OCI-LY3 (cell line): ENCODE data around the gene RHOD.

Experiments used
- H2AFZ ChIP-seq: fragments of 200-600, 300-600 bp; shearing (Covaris generic); 2 replicates; pipeline ENCODE4 v1.6.0; 2014; ENCODE audit warnings: antibody characterized with exemption, low read depth, low read length
- H3K27ac ChIP-seq: fragments of 200-600, 300-600 bp; sonication (generic); 2 replicates; pipeline ENCODE4 v1.5.1; 2014; ENCODE audit warnings: mild to moderate bottlenecking, low read length, moderate library complexity, mixed read lengths
- H3K27me3 ChIP-seq: fragments of 200-600, 300-600 bp; sonication (generic); 2 replicates; pipeline ENCODE4 v1.6.1; 2014; ENCODE audit warnings: low read depth, low read length, mixed read lengths
- H3K36me3 ChIP-seq: fragments of 200-600, 300-600 bp; sonication (generic); replicated peaks from 2 replicates; pipeline ENCODE3; 2014; ENCODE audit warnings: low read depth, low read length, mixed read lengths
- H3K4me1 ChIP-seq: fragments of 300-600, 200-600 bp; sonication (generic); 2 replicates; pipeline ENCODE4 v1.6.1; 2014; ENCODE audit warnings: low read length, mixed read lengths
- H3K4me2 ChIP-seq: fragments of 200-600, 300-600 bp; sonication (generic); 2 replicates; pipeline ENCODE4 v1.6.1; 2014; ENCODE audit warnings: low read length, mixed read lengths
- H3K4me3 ChIP-seq: fragments of 300-600, 200-600 bp; sonication (generic); 2 replicates; pipeline ENCODE4 v1.5.1; 2014; ENCODE audit warnings: antibody characterized with exemption, mild to moderate bottlenecking, low read length, moderate library complexity
- H3K79me2 ChIP-seq: fragments of 300-600, 200-600 bp; shearing (Covaris generic); 2 replicates; pipeline ENCODE4 v1.6.1; 2014; ENCODE audit warnings: mild to moderate bottlenecking, low read length, mixed read lengths
- H3K9ac ChIP-seq: fragments of 300-600, 200-600 bp; shearing (Covaris generic); 2 replicates; pipeline ENCODE4 v1.6.0; 2014; ENCODE audit warnings: mild to moderate bottlenecking, low read length, moderate library complexity
- H3K9me3 ChIP-seq: fragments of 200-600, 300-600 bp; shearing (Covaris generic); 2 replicates; pipeline ENCODE4 v1.6.1; 2014; ENCODE audit warnings: low read length, mixed read lengths; ENCODE audit not compliant: insufficient read depth
- H4K20me1 ChIP-seq: fragments of 200-600, 300-600 bp; sonication (generic); 2 replicates; pipeline ENCODE4 v1.6.1; 2016; ENCODE audit warnings: low read length, mixed read lengths; ENCODE audit not compliant: insufficient read depth
- EZH2phosphoT487 ChIP-seq: fragments of 200-600 bp; shearing (Covaris generic); IDR thresholded peaks from 2 replicates; pipeline ENCODE4 v1.6.1; 2018; ENCODE audit warnings: antibody characterized with exemption, mixed run types, low read depth
- TF ChIP-seq, protein P1 (sequence below): fragments of 200-600, 300-600 bp; sonication (generic); IDR thresholded peaks from 2 replicates; pipeline ENCODE4 v1.5.1; 2014; ENCODE audit warnings: antibody characterized with exemption, low read length, low read depth

The RHOD gene

DNA sequence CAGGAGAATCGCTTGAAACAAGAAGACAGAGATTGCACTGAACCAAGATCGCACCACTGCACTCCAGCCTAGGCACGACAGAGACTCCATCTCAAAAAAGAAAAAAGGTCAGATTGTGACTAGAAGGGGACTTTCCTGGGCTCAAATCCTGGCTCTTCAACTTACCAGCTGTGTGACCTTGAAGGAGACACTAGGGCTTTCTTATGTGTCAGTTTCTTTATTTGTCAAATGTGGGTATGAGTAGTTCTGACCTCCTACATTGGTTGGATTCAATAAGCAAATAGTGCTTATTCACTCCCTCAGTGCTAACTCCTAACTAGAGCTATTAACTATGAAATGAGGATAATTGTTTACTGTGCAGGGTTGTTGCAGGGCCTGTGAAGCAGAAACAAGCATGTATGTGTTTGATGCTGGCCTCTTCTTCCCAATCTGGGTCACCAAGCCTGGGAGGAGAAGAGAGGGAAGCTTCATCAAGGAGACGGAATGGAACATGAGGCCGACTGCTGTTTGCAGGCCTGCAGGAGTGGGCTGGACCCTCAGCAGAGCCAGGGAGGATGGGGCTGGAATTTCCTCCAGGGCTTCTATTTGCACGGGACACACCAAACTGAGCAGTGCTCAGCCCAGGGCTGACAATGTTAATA, 22.5 kb downstream of the RHOD start:
- H3K27me3 ChIP-seq = no peaks in the 10 kb centered on the region
- peaks cover 4% of the 10 kb centered on the region; the same call in 1 of the 2 replicates for H3K79me2 ChIP-seq
- no peaks in the 10 kb centered on the region for H3K36me3 ChIP-seq
- no peaks in the 10 kb centered on the region for H4K20me1 ChIP-seq
- no peaks in the 10 kb centered on the region for H3K9me3 ChIP-seq
- H3K9ac ChIP-seq = no peak overlapping the region
- H2AFZ ChIP-seq = no peak overlapping the region
- no peak overlapping the region for H3K27ac ChIP-seq
- TF ChIP-seq EZH2phosphoT487 = no peak
- TF ChIP-seq, protein P1, sequence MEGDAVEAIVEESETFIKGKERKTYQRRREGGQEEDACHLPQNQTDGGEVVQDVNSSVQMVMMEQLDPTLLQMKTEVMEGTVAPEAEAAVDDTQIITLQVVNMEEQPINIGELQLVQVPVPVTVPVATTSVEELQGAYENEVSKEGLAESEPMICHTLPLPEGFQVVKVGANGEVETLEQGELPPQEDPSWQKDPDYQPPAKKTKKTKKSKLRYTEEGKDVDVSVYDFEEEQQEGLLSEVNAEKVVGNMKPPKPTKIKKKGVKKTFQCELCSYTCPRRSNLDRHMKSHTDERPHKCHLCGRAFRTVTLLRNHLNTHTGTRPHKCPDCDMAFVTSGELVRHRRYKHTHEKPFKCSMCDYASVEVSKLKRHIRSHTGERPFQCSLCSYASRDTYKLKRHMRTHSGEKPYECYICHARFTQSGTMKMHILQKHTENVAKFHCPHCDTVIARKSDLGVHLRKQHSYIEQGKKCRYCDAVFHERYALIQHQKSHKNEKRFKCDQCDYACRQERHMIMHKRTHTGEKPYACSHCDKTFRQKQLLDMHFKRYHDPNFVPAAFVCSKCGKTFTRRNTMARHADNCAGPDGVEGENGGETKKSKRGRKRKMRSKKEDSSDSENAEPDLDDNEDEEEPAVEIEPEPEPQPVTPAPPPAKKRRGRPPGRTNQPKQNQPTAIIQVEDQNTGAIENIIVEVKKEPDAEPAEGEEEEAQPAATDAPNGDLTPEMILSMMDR = no peak
- peaks cover 41% of the 10 kb centered on the region for H3K4me1 ChIP-seq
- H3K4me2 ChIP-seq = peak overlapping the region; percentile 32
- no peak overlapping the region for H3K4me3 ChIP-seq

DNA sequence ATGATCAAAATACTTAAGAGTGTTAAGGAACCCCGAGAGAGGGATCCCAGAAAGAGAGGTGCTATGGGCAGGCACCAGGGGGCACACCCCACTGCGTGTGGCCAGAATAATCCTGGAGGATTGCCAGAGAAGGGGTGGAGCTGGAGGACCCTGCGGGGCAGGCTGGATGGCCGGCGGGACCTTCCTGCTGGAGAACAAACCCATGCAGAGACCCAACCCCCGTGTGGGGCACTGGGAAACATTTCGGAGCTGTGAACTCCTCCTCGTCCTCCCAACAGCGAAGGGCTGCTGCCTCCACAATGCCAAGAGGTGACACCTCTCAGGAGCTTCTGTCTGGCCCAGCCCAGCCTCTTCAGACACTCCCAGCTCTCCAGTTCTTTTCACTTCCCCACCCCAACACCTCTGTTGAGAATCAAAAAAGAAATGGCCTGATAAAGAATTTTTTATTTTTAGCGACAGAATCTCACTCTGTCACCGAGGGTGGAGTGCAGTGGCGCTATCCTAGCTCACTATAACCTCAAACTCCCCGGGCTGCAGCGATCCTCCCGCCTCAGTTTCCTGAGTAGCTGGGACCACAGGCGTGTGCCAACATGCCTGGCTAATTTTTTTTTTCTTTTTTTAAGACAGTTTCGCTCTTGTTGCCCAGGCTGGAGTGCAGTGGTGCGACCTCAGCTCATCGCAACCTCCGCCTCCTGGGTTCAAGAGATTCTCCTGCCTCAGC, 25.6 kb downstream of the RHOD start:
- Histone ChIP-seq H3K27me3 (no peaks in the 10 kb centered on the region), H3K36me3 (no peaks in the 10 kb centered on the region), H3K4me1 (peaks cover 23% of the 10 kb centered on the region), H3K27ac (no peak overlapping the region), H4K20me1 (no peaks in the 10 kb centered on the region), H3K9me3 (no peaks in the 10 kb centered on the region), H3K4me2 (peak overlapping the region; percentile 95), H3K9ac (peak overlapping the region; percentile 47), H3K79me2 (peaks cover 4% of the 10 kb centered on the region; the same call in 1 of the 2 replicates), H3K4me3 (peak overlapping the region; percentile 73), H2AFZ (peak overlapping the region; percentile 72)
- no peak for TF ChIP-seq EZH2phosphoT487
- TF ChIP-seq, protein P1 = peak; percentile 29; the same call in 1 of the 2 replicates

- Histone ChIP-seq H4K20me1 (no peaks in the 10 kb centered on the region), H3K4me2 (no peak overlapping the region), H3K79me2 (peaks cover 4% of the 10 kb centered on the region; the same call in 1 of the 2 replicates), H3K27me3 (no peaks in the 10 kb centered on the region), H3K4me3 (no peak overlapping the region), H3K4me1 (peaks cover 17% of the 10 kb centered on the region), H3K36me3 (no peaks in the 10 kb centered on the region), H3K27ac (no peak overlapping the region), H2AFZ (no peak overlapping the region), H3K9ac (no peak overlapping the region), H3K9me3 (no peaks in the 10 kb centered on the region)
- TF ChIP-seq, protein P1 = no peak
- no peak for TF ChIP-seq EZH2phosphoT487
Observed at GRCh38 chr11:67083786-67084366, 27.2 kb downstream of the RHOD start.

DNA sequence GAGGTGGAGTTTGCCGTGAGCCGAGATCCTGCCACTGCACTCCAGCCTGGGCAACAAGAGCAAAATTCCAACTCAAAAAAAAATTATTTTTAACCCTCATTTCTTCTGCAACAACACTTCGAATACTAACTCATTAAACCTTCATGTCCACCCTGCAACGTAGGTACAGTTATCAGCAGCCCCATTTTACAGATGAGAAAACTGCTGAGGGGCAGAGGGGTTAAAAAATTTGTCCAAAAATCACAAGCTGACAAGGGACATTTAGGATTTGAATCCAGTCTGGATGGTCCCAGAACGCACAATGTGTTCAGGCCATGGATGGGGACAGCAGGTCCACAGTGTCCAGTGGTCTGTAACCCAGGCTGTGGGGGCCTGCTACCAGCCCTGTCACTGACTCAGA, 29.0 kb downstream of the RHOD start:
- Histone ChIP-seq H3K27ac (no peak overlapping the region), H3K4me2 (no peak overlapping the region), H4K20me1 (no peaks in the 10 kb centered on the region), H3K4me1 (peaks cover 10% of the 10 kb centered on the region), H3K9me3 (no peaks in the 10 kb centered on the region), H3K9ac (no peak overlapping the region), H3K79me2 (peaks cover 4% of the 10 kb centered on the region; the same call in 1 of the 2 replicates), H2AFZ (no peak overlapping the region), H3K4me3 (no peak overlapping the region), H3K36me3 (no peaks in the 10 kb centered on the region), H3K27me3 (no peaks in the 10 kb centered on the region)
- TF ChIP-seq, protein P1 = no peak
- no peak for TF ChIP-seq EZH2phosphoT487
